Progenitor cell of endocrine pancreas (in vitro differentiated cells): ENCODE measurements around the gene GNPTAB. TPM values are rescaled to one million over a fixed set of nuclear protein-coding genes. Genes with fewer than 3 reads are reported as not detected.
"Not testable (repeated sequence)": the region's sequence is repeated elsewhere in the genome, so short reads cannot be mapped to it uniquely, and the experiment has no call there.

ENCODE experiments used
- DNase-seq: peaks from one replicate; pipeline ENCODE4 v3.0.0; 2021; ENCODE audit warnings: low spot score; ENCODE audit not compliant: unreplicated experiment
- H3K27ac Mint-ChIP-seq: 2 replicates; pipeline ENCODE4 v1.8.0; 2021; ENCODE audit warnings: mild to moderate bottlenecking, moderate library complexity, mixed read lengths
- H3K27me3 Mint-ChIP-seq: 2 replicates; pipeline ENCODE4 v1.8.0; 2021; ENCODE audit warnings: mixed read lengths
- H3K36me3 Mint-ChIP-seq: 2 replicates; pipeline ENCODE4 v1.8.0; 2022; ENCODE audit warnings: mixed read lengths; ENCODE audit not compliant: insufficient read depth
- H3K4me1 Mint-ChIP-seq: 2 replicates; pipeline ENCODE4 v1.8.0; 2021; ENCODE audit warnings: low read depth, mixed read lengths
- H3K4me3 Mint-ChIP-seq: 2 replicates; pipeline ENCODE4 v1.8.0; 2021; ENCODE audit warnings: low read depth, mild to moderate bottlenecking, moderate library complexity, mixed read lengths
- H3K9me3 Mint-ChIP-seq: 2 replicates; pipeline ENCODE4 v1.8.0; 2021; ENCODE audit warnings: low read depth, mixed read lengths
- CTCF ChIP-seq: fragments of 200-600 bp; sonication (generic); IDR thresholded peaks from one replicate; pipeline ENCODE4 v1.5.0; 2021; ENCODE audit warnings: antibody characterized with exemption, mild to moderate bottlenecking; ENCODE audit not compliant: unreplicated experiment
- total RNA-seq: library from RNA; stranded (reverse); gene quantifications from 2 replicates; pipeline ENCODE4 v1.2.1, GENCODE V29; 2021

GNPTAB gene
- total RNA-seq, 1 donor from 2014 or later = 23.2 TPM

- H3K4me3 Mint-ChIP-seq = no peak overlapping the region
- H3K9me3 Mint-ChIP-seq = peaks cover 6% of the 10 kb centered on the region
- H3K27me3 Mint-ChIP-seq = peaks cover 3% of the 10 kb centered on the region
- H3K4me1 Mint-ChIP-seq = no peaks in the 10 kb centered on the region
- H3K36me3 Mint-ChIP-seq = no peaks in the 10 kb centered on the region
- no peak for DNase-seq
- no peak for TF ChIP-seq CTCF
- H3K27ac Mint-ChIP-seq = no peak overlapping the region
These were observed 31.5 kb upstream of the GNPTAB start for GRCh38 chr12:101862245-101862644.

GRCh38 chr12:101861688-101862087, 30.9 kb upstream of the GNPTAB start:
- H3K9me3 Mint-ChIP-seq, H3K4me3 Mint-ChIP-seq, H3K27ac Mint-ChIP-seq, H3K36me3 Mint-ChIP-seq, H3K27me3 Mint-ChIP-seq, DNase-seq, H3K4me1 Mint-ChIP-seq: not testable (repeated sequence)

GRCh38 chr12:101859664-101860607, 29.2 kb upstream of the GNPTAB start:
- peaks cover 1% of the 10 kb centered on the region for H3K9me3 Mint-ChIP-seq
- peaks cover 6% of the 10 kb centered on the region for H3K4me1 Mint-ChIP-seq
- no peak overlapping the region for H3K27ac Mint-ChIP-seq
- peaks cover under 1% of the 10 kb centered on the region for H3K27me3 Mint-ChIP-seq
- DNase-seq = no peak
- no peaks in the 10 kb centered on the region for H3K36me3 Mint-ChIP-seq
- no peak overlapping the region for H3K4me3 Mint-ChIP-seq
- TF ChIP-seq CTCF = no peak

GRCh38 chr12:101858361-101858760, 27.6 kb upstream of the GNPTAB start:
- peaks cover 8% of the 10 kb centered on the region for H3K4me1 Mint-ChIP-seq
- H3K27me3 Mint-ChIP-seq = no peaks in the 10 kb centered on the region
- no peak overlapping the region for H3K4me3 Mint-ChIP-seq
- no peak for TF ChIP-seq CTCF
- H3K27ac Mint-ChIP-seq = no peak overlapping the region
- DNase-seq = no peak
- H3K36me3 Mint-ChIP-seq = no peaks in the 10 kb centered on the region
- H3K9me3 Mint-ChIP-seq = no peaks in the 10 kb centered on the region

GRCh38 chr12:101857043-101857558, 26.3 kb upstream of the GNPTAB start:
- no peak for TF ChIP-seq CTCF
- Mint-ChIP-seq H3K4me3 (no peak overlapping the region), H3K9me3 (no peaks in the 10 kb centered on the region), H3K36me3 (no peaks in the 10 kb centered on the region), H3K27me3 (no peaks in the 10 kb centered on the region), H3K4me1 (peaks cover 8% of the 10 kb centered on the region), H3K27ac (no peak overlapping the region)
- no peak for DNase-seq

GRCh38 chr12:101856614-101857013, 25.9 kb upstream of the GNPTAB start:
- not testable (repeated sequence) for H3K4me1 Mint-ChIP-seq, H3K4me3 Mint-ChIP-seq, H3K27ac Mint-ChIP-seq, H3K27me3 Mint-ChIP-seq, H3K36me3 Mint-ChIP-seq, DNase-seq, H3K9me3 Mint-ChIP-seq
